NCI-H128 (cell line): Measurements from ENCODE around the gene ERBB4.

ENCODE experiments used
- DNase-seq: peaks from one replicate; lab custom pipeline; 2025; ENCODE audit not compliant: unreplicated experiment; lab: John Stamatoyannopoulos, UW

ERBB4 gene

DNA sequence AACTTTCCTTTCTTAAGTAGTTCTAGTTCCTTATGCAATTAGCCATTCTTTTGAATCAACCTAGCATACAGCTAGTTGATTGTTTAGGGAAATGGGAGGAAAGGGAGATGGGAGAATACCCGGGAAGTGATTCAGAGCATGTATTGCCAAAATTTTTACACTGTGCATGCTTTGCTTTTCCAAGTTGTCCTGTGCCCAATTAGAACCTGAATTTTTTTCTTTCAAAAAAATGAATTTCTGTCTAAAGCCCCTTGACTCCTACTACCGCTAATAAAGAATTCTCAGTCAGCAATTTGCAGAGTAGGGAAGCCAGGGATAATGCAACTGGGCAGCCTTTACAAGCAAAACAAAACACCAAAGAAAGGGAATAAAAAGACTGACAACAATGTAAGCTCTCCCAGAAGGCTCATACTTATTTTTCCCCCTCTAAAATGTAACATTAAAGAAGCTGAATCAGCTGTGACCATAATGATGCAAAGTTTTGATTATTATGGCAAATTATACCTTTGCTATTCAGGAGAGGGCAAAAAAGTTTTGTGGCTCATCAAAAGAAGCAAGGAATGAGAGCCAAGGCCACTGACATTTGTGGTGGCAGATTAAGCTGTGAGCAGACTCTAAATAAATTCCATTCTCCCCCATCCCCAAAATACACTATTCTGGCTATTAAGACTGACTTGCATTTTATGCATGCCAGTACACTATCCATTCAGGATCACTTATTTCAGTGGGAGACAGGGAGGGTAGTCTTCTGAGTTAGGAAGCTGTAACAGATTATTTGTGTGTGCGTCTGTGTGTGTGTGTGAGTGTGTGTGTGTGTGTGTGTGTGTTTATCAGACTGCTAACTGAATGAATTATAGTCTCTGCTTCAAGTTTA lies 174.3 kb downstream of the ERBB4 start:
- no peak for DNase-seq

DNA sequence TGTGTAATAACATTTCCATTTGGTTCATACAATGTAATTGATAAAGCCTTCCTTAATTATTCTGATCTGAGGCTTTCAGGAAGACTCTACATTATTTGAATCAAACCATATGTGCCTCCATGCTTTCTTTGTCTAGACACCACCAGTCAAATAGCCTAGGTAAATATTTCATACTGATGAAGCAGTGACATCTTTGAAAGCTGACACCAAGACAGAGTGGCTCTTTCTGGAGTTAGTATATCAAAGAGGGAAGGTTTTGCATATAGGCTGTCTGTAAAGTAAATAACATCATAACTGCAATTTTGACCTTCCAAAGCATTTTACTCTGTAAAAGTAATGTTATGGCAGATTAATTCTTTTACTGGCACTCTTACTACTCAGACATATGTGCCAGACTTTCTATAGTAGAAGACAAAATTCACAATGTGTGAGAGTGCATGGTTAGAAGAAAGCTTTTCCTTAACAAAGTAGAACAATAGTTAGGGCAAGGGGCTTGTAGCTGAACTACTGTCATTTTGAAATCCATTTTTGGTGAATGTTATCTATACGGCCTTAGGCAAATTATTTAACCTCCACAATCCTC lies 177.3 kb downstream of the ERBB4 start:
- DNase-seq, result no peak

DNA sequence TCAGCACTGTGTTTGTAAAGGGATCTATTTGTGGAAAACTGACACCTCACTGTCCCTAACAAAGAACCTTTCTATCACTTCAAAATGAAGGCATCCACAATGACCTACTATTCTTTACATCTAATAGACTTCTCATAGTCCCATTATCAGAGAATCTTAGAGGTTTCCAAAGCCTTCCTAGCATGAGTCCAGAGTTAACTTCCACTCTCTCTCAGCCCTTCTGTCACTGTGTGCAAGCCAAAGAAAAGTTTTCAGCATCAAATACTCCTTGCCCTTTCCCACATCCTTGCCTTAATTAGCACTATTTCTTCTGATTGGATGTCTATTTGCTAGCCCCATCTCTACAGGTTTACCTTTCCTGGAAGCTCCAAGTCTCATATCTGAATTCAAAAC lies 178.5 kb downstream of the ERBB4 start:
- DNase-seq, result no peak

DNA sequence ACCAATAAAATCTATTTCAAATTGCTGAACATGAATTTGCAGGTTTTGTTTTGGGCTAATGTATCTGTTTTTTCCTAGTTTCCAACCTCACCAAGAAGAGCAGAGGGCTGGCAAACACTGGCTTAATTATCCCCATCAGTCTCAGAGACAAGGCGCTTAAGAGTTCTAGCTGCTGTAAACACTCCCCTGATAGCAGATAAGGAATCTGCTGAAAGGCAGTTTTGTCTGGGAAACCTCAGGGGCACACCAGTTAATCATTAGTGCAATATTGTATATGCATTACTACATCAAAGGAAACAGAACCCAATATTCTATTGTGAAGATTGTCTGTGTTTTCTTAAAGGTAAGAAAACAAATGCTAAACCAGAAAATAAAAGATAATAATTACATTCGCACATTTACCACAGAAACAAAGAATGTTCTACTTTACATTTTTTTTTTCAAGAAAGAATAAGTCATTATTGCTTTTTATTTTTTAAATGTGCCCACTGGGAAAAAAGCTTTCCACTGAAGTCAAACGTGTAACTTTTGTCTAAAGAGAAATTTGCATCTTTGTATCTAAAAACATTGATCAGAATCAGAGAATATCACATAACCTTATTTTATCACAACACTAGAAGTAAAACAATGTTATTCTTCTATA lies 179.1 kb downstream of the ERBB4 start:
- no peak for DNase-seq

DNA sequence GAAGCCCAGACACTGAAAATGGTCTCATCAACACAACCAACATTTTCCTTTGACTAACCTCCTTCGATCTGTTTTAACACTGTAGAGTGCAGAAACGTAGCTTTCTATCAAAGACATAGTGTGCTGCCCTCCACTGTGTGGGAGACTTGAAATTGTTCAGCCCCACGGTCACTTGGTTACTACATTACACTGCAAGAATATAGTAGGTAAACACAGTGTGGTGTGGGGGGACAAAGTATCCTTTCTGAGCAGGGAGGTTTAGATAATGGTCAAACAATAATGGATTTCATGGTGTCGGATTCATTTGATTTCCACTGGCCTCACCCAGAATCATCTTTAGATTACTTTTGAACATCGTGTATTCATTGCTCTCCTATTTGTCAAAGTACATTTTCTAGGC lies 181.0 kb downstream of the ERBB4 start:
- DNase-seq, result no peak

DNA sequence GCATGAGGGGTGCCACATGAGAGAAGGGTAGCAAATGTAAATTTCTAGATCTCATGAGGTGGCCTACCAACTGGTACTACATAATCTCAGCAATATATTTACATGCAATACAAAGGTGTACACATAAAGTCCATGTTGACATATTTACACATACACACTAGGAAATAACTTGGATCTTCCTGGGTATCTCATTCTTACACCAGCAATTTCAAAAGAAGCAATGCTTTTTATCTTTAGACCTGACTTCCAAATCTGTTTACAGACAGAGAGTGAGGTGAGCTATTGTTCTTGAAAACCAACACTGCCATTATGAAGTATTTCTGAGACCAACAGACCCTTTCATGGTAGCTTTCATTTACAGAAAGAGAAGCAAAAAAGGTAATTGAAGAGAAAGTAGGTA lies 184.2 kb downstream of the ERBB4 start:
- DNase-seq, result no peak

DNA sequence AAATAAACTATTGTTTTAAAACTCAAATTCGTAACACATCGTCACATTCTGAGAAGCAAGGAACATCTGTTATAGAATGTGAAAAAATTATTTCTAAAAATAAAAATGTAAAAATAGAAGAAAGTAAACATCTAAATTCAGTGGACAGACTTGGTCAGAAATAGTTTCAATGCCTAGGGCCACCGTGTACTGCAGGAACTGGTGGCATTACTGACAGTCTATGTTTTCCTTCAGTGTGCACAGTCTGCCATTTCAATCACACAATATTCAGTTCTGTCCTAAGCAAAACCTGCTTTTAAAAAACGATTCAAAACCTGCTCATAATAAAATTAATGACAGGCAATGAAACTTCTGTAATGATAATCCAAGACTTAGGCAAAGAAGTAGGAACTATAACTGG lies 190.1 kb downstream of the ERBB4 start:
- no peak for DNase-seq

DNA sequence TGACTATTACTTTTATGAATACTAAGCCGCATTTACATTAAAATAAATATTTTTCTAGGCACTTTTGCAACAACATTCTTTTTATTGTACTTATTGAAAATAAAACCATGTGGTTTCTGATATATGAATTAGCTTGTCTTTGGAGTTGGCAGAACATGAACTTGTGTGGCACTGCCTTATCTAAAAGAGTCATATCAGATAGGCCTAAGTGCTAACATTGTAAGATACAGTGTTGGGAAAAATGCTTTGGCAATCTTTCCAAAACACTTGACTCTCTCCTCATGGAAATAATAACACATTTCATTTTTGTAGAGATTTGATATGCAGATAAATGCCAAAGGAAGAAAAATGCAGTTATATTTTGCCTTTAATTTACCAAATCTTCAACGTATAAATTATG lies 191.7 kb downstream of the ERBB4 start:
- no peak for DNase-seq

DNA sequence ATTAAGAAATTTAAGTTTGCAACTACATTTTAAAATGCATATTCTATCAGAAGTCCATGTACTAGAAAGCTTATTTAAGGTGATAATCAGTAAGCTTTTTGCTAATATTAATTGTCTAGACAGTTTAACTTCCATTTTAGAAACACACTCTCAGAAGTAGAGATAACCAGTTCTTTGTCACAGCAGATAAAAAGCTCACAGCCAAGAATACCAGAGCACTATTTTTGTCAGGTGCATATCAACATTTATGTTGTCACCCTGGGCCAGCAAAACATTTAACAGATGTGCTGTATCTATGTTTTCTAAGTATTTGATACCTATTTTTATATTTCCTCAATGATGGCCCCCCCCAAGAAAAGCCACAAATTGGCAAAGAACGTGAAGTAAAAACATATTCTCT lies 192.6 kb downstream of the ERBB4 start:
- no peak for DNase-seq

DNA sequence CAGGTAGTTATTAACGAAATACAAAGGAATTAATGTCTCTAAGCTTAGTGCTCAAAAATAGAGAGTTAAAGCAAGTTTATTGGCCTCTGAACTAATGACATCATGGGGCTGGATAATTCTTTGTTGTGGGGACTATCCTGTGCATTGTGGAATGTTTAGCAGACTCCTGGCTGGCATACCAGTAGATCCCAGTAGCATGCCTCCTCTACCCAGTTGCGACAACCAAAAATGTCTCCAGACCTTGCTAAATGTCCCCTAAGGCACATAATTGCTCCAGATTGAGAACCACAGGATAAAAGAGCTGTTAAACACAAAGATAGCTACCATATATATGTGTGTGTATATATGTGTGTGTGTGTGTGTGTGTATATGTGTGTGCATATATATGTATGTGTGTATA lies 194.5 kb downstream of the ERBB4 start:
- DNase-seq, result no peak

DNA sequence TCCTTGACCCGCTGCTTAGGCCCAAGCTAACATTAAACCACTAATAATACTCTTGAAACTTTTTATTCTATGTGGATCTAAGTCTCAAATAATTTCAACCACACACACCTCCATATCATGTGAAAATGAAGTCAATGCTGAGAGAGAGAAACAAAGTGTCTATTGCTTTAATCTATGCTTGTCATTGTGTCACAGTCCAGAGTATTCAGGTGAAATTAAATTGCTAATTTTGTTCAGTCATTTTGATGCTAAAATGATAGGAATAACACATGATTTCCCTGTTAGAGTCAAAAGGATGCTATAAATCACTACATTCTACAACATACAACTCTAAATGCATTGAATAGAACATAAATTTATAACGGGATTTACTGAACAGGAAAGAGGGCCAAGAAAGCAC lies 195.4 kb downstream of the ERBB4 start:
- DNase-seq, result no peak

DNA sequence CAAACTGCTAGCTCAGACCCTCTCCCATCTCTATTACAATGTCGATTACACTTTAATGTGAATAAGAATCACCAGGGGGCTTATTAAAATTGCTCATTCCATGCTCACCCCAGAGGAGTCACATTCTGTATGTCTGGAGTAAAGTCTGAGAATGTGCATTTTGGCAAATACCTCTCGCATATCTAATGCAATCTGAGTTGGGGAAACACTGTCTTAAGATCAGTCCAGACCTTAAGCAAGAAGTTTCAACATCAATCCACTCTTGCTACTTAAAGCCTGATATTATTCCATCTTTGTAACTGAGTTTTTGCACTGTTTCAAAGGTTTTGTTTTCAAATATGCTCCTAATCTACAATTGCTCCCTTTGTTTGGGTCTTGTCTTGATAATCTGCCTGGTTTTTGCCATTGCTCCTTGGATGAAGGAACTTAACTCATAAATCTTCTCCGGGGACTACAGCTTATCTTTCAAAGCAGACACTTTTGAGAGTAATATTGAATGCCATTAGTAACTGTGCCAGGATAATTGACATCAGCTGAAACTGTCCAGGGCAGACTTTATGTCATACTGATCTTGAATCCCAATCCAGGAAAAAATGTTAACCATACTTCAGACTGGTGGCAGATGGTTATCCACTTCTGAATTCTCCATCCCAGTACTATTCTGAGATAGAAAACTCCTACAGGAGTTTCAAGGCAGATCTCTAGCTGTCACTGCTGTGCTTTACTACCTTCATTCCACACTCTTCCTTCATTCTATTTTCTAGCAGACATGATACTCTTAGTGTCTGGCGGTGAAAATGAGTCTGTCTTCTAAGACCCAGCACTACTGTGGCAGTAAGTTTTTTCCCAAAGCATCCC lies 200.9 kb downstream of the ERBB4 start:
- DNase-seq, result no peak

DNA sequence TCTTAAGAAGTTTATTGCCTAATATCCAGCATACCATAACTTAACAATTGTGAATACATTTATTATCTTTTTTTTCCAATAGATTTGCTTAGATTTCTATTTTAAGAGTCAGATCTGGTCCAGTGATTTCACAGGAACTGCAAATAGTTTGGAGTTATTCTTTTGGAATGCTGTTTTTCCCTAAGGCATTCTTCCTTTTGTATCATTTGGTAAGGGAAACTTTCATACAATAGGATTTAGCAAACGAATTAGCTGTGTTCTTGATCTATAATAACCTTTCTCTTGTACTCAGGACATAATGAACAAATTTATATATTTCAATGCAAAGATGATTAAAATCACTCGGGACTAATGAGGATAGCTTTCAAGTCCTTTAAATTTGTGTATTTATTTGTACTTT lies 201.6 kb downstream of the ERBB4 start:
- DNase-seq, result no peak

DNA sequence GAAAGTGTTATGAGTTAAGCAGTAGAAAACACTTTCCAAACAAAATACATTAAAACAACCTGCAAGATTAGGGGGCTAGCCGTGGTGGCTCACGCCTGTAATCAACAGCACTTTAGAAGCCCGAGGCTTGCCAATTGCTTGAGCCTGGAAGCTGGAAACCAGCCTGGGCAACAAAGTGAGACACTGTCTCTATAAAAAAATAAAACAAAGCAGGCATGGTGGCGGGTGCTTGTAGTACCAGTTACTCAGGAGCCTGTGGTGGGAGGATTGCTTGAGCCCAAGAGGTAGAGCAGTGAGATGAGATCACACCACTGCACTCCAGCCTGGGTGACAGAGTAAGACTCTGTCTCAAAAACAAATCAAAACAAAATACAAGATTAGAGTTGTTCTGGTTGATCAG lies 208.3 kb downstream of the ERBB4 start:
- DNase-seq, result no peak

DNA sequence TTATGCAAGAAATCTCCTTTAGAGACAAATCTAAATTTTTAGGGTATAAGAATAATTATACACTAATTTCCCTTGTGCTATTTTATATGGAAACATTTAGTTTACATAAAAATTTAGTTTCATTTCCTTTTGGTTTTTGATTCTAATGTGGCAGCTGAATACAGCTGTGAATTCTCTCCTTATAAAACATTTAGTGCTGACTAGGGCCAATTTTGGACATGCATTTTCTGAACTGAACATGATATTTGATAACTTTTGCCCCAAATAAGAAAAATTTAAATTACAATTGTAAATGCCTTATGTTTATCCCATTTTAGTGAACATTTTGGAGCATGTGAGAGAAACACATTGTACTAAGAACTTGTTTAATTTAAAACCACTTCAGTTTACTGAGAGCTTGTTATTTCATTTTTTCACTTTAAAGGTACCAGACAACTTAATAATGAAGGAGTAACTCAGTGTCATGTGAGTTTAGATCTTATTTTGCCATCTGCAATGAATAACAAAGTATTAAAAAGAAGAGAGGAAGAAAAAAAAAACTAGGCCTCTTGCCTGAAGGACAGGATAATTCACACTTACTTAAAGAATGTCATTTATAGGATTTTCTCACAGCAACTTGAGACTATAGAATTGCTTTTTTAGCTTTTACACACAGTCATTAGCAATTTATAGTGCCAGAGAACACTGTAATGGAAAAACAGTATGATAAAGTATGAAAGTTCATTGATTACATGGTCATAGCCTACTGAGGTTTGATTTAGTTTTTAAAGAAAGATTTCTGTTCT lies 209.7 kb downstream of the ERBB4 start:
- no peak for DNase-seq

DNA sequence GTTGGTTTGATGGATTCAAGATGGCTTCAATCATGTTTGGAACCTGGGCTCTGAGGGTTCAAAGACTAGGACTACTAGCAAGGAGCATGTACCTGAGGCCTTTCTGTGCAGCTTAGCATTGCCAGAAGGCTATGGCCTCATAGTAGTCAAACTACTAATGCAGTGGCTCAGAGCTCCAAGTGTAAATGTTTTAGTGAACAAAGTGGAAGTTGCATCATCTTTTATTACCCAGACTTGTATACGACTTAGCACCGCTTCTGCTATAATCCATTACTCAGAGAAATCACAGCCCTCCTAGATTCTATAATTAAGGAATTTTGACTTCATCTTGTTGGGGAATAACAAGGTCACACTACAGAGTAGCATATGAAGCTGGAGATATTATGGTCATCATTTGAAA lies 210.5 kb downstream of the ERBB4 start:
- DNase-seq, result no peak

DNA sequence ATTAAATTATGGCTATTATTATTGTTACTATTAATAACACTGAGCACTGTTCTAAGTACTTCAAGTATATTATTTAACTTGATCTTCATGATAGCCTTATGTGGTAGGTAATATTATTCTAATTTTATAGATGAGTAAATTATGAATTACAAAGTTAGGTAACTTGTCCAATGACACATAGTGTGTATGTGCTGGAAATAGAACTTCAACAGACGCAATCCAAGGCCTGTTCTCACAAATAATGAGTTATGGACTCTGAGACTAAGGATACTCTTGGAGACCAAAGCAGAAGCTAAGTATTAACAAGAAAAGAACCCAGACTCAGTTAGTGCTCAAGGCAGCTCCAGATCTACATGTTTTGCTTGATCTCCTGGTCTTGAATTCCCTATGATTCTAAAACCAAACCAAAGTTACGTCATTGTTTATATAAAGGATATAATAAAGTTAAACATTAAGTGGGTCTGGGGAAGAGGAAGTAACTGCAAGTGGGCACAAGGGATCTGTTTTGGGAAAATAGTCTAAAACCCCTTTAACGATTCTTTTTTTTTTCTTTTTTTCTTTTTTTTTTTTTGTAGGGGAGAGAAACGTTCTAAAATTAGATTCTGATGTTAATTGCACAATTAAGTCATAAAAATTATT lies 211.3 kb downstream of the ERBB4 start:
- DNase-seq, result no peak

DNA sequence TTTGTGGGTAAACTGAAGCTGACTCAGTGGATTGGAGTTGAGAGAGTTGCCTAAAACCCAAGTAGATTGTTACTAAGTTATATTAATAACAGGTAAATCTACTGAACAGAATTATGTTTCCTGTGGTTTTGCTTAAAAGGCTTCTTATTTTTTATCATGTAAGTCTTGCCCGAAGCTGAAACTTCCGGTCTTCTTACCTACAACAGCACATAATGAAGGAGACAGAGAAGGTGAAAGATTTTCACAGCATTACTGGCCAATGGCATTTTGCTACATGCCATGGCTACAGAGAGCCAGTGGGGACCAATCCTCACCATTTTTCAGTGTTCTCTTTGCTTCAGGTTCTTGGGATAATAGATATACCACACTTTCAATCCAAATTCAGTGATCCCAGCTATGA lies 220.0 kb downstream of the ERBB4 start:
- DNase-seq, result no peak

DNA sequence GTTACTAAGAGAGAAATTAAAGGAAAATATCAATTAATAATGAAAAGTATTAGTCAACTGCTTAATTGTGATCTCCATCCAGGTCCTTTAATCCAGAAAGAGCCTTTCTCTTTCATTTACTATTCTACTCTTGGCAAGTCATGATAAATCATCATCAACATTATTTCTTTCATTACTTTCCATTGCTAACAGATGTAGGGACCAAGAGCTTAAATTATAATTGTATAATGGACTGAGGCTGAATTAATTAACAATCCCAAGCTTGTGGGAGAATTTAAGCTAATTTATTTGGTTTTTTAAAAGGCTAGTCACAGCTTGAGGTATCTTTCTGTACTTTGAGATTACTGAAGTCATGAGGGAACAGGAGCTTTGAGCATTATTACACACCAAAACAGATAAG lies 223.9 kb downstream of the ERBB4 start:
- DNase-seq, result no peak

DNA sequence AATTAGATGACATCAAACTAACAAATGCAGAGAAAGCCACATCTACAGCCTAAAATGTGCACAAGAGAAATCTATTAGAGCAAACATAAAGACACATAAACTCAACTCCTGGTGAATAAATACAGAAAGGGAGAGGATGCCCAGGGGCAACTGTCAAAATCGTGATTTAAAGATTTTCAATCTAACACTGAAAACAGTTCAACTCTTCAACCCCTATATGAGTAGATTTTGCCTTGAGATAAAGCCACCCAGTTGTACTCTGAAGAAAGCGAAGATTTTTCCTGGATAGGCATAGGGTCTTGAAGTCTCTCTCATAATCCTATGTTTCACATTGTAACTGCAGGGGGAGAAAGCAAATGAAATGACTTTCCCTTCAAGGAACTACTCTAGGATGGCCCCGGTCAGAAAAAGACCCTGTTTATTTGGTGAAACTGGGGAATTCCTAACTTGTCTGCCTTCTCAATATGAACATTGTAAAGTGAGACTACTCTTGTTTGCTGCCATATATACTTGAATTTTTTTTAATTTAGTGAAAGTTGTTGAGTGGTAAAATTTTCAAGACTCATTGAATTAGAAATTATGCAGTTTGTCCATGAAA lies 226.7 kb downstream of the ERBB4 start:
- DNase-seq, result no peak
